ENCODE data around the gene GUCY2F. TPM values are rescaled to one million over a fixed set of nuclear protein-coding genes. Genes with fewer than 3 reads are reported as not detected.

Gene GUCY2F
- total RNA-seq, 1 experiment from 2014 or later = not detected

- no TSS peak for BruUV-seq (replicated peaks)
- CTCF ChIA-PET = no interaction called here
- H3K27me3 ChIP-seq (ENCODE audit: insufficient read depth, low read length) = no peaks in the 10 kb centered on the region
- no peaks in the 10 kb centered on the region for H3K9me3 ChIP-seq (ENCODE audit: control insufficient read depth in 1 of 2, insufficient read depth in 1 of 2, low read depth in 1 of 2, low read length in 2 of 2)
- intact Hi-C loops (cut with micrococcal nuclease) = no loop called here
- H3K27ac ChIP-seq (ENCODE audit: low read depth, low read length) = no peak overlapping the region
- H3K9ac ChIP-seq (ENCODE audit: low read length) = no peak overlapping the region
- POLR2A ChIA-PET = no interaction called here
- no peak overlapping the region for H3K4me3 ChIP-seq (replicated peaks in 1 of 2; ENCODE audit: low read depth in 1 of 2, low read length in 2 of 2)
- H4K20me1 ChIP-seq (ENCODE audit: insufficient read depth) = no peaks in the 10 kb centered on the region
- no peaks in the 10 kb centered on the region for H3K9me2 ChIP-seq (ENCODE audit: insufficient read depth)
- RAD21 ChIA-PET (ENCODE audit: low non-redundant PET in 1 of 2, low total read pairs in 2 of 2, uncharacterized antibody in 2 of 2, unreplicated experiment in 2 of 2) = no interaction called here
- H3K4me1 ChIP-seq (ENCODE audit: control insufficient read depth in 1 of 2, insufficient read depth in 2 of 2, low read length in 2 of 2) = no peaks in the 10 kb centered on the region
- no peak overlapping the region for H2AFZ ChIP-seq (ENCODE audit: low read depth, low read length, poor library complexity, severe bottlenecking)
- no peaks in the 10 kb centered on the region for H3K79me2 ChIP-seq (ENCODE audit: insufficient read depth, low read length)
- H3K36me3 ChIP-seq (ENCODE audit: control insufficient read depth in 1 of 2, insufficient read depth in 2 of 2, low read length in 2 of 2) = no peaks in the 10 kb centered on the region
- no peak for TF ChIP-seq YY1 (IDR thresholded peaks at IDR 0.05; ENCODE audit: extremely low read depth, insufficient replicate concordance, low read depth, low read length)
- TF ChIP-seq JUND (IDR thresholded peaks at IDR 0.05) = no peak
- TF ChIP-seq, protein P1, sequence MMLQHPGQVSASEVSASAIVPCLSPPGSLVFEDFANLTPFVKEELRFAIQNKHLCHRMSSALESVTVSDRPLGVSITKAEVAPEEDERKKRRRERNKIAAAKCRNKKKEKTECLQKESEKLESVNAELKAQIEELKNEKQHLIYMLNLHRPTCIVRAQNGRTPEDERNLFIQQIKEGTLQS (IDR thresholded peaks at IDR 0.05) = no peak
- DNase-seq (ENCODE audit: low read depth, low spot score) (no peak), ATAC-seq (no peak)
- no peak overlapping the region for H3K4me2 ChIP-seq (ENCODE audit: low read length)
Observed at GRCh38 chrX:109398061-109398460, 83.8 kb downstream of the GUCY2F start.

DNA sequence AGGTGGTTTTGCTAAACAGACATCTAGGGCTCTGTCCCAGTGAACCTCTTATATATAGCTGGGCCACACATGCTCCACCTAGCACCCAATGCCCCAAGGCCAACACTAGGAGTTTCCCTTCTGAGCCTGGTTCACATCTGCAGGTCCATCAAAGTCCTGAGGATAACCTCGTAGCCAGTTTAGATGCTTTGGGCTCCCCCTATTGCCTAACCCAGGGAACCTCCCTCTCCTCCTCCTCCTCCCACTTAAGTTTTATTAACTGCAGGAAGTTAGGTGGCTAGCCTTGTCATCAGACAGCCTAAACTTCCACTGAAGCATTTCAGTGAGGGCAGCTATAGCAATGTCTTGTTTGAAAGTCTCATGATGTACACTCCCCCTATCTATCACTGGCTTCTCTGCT is 88.0 kb downstream of the GUCY2F start:
- H3K4me3 ChIP-seq (replicated peaks in 1 of 2; ENCODE audit: low read depth in 1 of 2, low read length in 2 of 2) = no peak overlapping the region
- no peaks in the 10 kb centered on the region for H4K20me1 ChIP-seq (ENCODE audit: insufficient read depth)
- intact Hi-C loops (cut with micrococcal nuclease) = no loop called here
- H3K9me2 ChIP-seq (ENCODE audit: insufficient read depth) = no peaks in the 10 kb centered on the region
- DNase-seq (ENCODE audit: low read depth, low spot score) = no peak
- no peak overlapping the region for H2AFZ ChIP-seq (ENCODE audit: low read depth, low read length, poor library complexity, severe bottlenecking)
- H3K36me3 ChIP-seq (ENCODE audit: control insufficient read depth in 1 of 2, insufficient read depth in 2 of 2, low read length in 2 of 2) = no peaks in the 10 kb centered on the region
- H3K27me3 ChIP-seq (ENCODE audit: insufficient read depth, low read length) = no peaks in the 10 kb centered on the region
- H3K79me2 ChIP-seq (ENCODE audit: insufficient read depth, low read length) = no peaks in the 10 kb centered on the region
- H3K27ac ChIP-seq (ENCODE audit: low read depth, low read length) = no peak overlapping the region
- no peaks in the 10 kb centered on the region for H3K4me1 ChIP-seq (ENCODE audit: control insufficient read depth in 1 of 2, insufficient read depth in 2 of 2, low read length in 2 of 2)
- no peak overlapping the region for H3K9ac ChIP-seq (ENCODE audit: low read length)
- ChIA-PET RAD21 (ENCODE audit: low non-redundant PET in 1 of 2, low total read pairs in 2 of 2, uncharacterized antibody in 2 of 2, unreplicated experiment in 2 of 2) (no interaction called here), CTCF (no interaction called here), POLR2A (no interaction called here)
- ATAC-seq = peak; percentile 81
- no peaks in the 10 kb centered on the region for H3K9me3 ChIP-seq (ENCODE audit: control insufficient read depth in 1 of 2, insufficient read depth in 1 of 2, low read depth in 1 of 2, low read length in 2 of 2)
- TF ChIP-seq SRF (IDR thresholded peaks at IDR 0.05; ENCODE audit: low read depth) (no peak), JUND (IDR thresholded peaks at IDR 0.05) (no peak), ZFX (IDR thresholded peaks at IDR 0.05) (no peak), POLR2A (IDR thresholded peaks at IDR 0.05; ENCODE audit: borderline replicate concordance, extremely low read depth, insufficient read depth, insufficient read length) (no peak), RAD21 (IDR thresholded peaks at IDR 0.05; ENCODE audit: low read depth) (peak; percentile 36; the same call in 1 of the 2 replicates), CTCF (IDR thresholded peaks at IDR 0.05 in 2 of 3, conservative IDR thresholded peaks at IDR 0.05 in 1 of 3; ENCODE audit: borderline replicate concordance in 1 of 3, insufficient read depth in 1 of 3, low read depth in 2 of 3, low read length in 2 of 3) (peak in 2 of 3 experiments; percentile 19 to 29; a peak in 3 of 6 replicates)
- TF ChIP-seq, protein P1 (IDR thresholded peaks at IDR 0.05) = no peak
- BruUV-seq (replicated peaks) = no TSS peak
- no peak overlapping the region for H3K4me2 ChIP-seq (ENCODE audit: low read length)
